Measurements from ENCODE around the gene TLX3.

TLX3 gene

DNA sequence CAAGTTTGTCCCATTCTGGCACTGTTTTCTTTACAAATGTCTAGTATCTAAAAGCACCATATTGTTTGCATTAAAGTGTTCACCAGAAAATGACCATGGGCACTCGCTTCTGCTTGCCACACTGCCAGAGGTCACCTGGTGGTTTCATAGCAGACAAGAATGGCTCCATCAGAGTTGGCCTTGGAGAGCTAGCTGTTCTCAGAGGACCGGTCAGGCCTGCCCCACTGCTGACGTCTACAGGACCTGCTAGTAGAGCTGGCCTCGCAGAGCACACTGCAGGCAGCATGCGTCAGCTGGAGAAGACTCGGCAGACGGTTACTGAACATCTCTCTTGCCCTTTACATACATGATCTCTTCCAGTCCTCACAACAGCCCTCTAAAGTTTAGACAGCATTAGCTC lies 8.7 kb upstream of the TLX3 start:
- TF ChIP-seq, protein P1, sequence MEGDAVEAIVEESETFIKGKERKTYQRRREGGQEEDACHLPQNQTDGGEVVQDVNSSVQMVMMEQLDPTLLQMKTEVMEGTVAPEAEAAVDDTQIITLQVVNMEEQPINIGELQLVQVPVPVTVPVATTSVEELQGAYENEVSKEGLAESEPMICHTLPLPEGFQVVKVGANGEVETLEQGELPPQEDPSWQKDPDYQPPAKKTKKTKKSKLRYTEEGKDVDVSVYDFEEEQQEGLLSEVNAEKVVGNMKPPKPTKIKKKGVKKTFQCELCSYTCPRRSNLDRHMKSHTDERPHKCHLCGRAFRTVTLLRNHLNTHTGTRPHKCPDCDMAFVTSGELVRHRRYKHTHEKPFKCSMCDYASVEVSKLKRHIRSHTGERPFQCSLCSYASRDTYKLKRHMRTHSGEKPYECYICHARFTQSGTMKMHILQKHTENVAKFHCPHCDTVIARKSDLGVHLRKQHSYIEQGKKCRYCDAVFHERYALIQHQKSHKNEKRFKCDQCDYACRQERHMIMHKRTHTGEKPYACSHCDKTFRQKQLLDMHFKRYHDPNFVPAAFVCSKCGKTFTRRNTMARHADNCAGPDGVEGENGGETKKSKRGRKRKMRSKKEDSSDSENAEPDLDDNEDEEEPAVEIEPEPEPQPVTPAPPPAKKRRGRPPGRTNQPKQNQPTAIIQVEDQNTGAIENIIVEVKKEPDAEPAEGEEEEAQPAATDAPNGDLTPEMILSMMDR (IDR thresholded peaks at IDR 0.05; ENCODE audit: insufficient read depth, missing control alignments) = no peak
- DNase-seq (ENCODE audit: insufficient read length, low spot score) (no peak), FAIRE-seq (no peak)

DNA sequence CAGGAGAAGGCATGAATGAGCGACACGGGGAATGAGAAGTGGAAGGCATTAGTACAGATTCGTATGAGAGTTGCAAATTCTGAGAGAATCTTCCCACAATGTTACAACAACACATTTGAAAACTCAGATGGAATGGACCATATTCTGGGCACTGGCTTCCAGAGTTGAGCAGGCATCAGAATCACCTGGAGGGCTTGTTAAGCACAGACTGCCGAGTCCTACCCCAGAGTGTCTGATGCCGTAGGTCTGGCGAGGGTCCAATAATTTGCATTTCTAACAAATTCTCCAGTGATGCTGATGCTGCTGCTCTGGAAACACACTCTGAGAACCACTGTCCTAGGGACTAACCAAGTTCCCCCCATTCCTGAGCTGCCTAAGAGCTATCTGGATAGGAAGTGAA lies 2.9 kb upstream of the TLX3 start:
- TF ChIP-seq, protein P1 (IDR thresholded peaks at IDR 0.05; ENCODE audit: insufficient read depth, missing control alignments) = no peak
- DNase-seq (ENCODE audit: insufficient read length, low spot score) (no peak), FAIRE-seq (no peak)

DNA sequence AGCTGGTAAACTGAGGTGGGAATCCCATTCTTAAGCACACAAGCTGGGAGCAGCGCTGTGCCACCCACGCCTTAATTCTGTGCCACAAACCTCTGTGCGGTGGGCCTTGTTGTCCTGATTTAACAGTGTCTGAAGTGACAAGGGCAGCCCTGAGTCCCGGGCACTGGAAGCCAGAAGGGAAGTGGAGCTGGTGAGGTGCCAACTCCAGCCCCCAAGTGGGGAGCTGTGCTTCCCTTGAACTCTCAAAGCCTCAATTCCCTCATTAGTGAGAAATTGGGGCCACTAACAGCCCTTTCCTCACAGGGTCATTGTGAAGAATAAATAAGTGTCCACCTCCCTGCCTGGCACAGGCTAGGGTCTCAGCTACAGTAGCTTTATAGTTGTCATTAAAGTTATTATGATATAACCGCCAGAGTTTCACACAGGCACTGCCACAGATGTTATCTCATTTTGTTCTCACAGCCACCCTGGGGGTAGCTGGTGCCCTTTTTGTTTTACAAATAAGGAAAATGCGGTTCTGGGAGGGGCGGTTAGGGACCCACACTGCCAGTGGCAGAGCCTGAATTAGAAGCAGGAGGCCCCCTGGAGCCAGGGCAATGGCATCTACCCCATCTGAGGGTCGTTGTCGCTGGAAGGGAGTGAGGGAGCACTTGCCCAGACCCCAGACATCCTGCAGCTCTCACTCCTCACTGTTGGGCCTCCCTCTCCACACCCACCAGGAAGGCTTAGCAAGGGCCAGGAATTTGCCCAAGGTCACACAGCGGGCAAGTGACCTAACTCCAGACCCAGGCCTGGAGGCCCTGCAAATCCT lies 2.1 kb upstream of the TLX3 start:
- TF ChIP-seq, protein P1 (IDR thresholded peaks at IDR 0.05; ENCODE audit: insufficient read depth, missing control alignments) = no peak
- FAIRE-seq = no peak
- DNase-seq (ENCODE audit: insufficient read length, low spot score) = no peak

DNA sequence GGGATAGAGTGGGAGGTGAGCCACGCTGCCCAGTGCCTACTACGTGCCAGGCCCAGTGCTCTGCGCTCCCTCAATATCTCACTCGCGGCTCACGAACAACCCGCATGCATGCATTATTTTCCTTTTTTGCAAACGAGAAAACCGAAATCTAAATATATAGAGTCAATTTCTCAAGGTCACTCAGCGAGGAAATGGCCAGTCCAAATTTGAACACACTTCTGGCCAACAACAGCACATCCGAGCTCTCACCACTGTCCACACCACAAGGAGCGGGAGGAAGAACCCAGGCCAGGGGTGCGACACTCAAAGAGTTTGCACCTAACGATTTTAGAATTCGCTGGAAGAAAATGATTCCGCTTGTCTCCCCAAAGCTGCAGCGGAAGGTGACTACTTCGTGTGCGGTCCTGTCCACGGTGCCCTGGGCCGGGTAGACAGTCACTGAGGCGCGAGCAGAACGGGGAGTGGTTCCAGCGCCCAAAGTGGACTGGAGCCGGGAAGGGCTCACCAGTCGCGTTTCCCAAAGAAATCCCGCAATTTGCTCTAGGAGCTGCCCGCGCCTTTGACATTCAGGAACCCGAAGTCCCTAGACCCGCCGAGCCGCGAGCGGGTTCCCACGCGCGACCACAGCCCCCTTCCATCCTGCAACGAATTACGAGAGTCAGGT lies 1.1 kb upstream of the TLX3 start:
- TF ChIP-seq, protein P1 (IDR thresholded peaks at IDR 0.05; ENCODE audit: insufficient read depth, missing control alignments) = no peak
- no peak for DNase-seq (ENCODE audit: insufficient read length, low spot score)
- no peak for FAIRE-seq

GRCh38 chr5:171309276-171310211 lies 496 bp downstream of the TLX3 start:
- TF ChIP-seq, protein P1 (IDR thresholded peaks at IDR 0.05; ENCODE audit: insufficient read depth, missing control alignments) = no peak
- DNase-seq (ENCODE audit: insufficient read length, low spot score) (no peak), FAIRE-seq (no peak)

- DNase-seq (ENCODE audit: insufficient read length, low spot score) = no peak
- FAIRE-seq = no peak
- TF ChIP-seq, protein P1 (IDR thresholded peaks at IDR 0.05; ENCODE audit: insufficient read depth, missing control alignments) = no peak
These were observed 1.3 kb downstream of the TLX3 start for GRCh38 chr5:171310212-171310818.
